Measurements from ENCODE around the gene ADAM12.

Gene ADAM12

DNA sequence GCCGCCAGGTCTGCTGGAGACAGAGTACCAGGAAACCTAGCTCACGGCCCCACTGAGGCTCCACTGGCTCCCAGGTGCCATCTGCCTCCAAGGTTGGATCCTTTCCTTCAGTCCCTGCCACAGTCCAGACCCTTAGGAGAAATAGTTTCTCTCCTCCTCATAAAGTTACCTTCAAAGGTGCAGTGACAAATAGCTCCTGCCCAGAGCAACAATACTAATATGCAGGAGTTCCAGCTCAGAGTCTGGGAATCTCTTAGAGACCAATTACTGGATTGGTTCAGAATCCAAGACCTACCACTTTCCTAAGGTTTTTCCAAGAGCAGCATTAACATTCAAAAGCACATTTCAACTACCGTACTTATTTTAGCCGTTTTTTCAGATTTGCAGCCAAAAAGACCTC lies 41.0 kb upstream of the ADAM12 start:
- Histone ChIP-seq H3K36me3 (ENCODE audit: insufficient read depth, low read length) (no peaks in the 10 kb centered on the region), H3K9me3 (ENCODE audit: low read depth, low read length) (no peaks in the 10 kb centered on the region), H3K27ac (no peak overlapping the region), H3K9ac (ENCODE audit: insufficient read length) (no peak overlapping the region), H3K4me3 (no peak overlapping the region)
- DNase-seq (ENCODE audit: low read depth, low spot score), result no peak
- no peak for TF ChIP-seq POLR2AphosphoS5 (IDR thresholded peaks at IDR 0.05; ENCODE audit: borderline replicate concordance, low read depth, low read length)
- TF ChIP-seq FOXP2 (optimal IDR thresholded peaks at IDR 0.05; ENCODE audit: control extremely low read depth, extremely low read length, insufficient read depth), result no peak
- TF ChIP-seq EZH2 (IDR thresholded peaks at IDR 0.05), result no peak

DNA sequence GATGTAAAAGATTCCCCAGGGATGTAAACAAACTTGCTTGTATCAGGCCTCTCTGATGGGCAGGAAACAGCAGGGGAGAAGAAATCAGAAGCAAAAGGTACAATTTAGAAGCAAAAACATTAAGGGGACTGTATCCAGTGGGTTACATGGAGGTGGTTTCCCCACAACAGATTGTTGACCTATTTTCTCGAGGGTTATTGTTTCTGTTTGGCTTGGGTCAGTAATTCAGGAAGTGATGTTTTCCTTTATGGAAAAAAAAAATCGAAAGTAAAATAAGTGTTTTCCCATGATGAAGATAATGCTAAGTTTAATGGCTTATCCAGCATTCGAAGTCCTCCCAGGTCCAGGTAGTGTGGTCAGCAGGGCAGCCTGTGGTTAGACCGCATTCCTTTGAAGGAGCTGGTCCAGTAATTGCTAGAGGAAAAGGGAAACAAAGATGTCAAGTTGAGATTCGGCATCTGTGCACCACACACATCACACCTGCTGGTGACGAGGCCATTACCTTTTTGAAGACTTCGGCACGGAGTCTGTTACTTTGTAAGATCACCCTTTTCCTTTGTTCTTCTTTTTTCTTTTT lies 37.3 kb upstream of the ADAM12 start:
- DNase-seq (ENCODE audit: low read depth, low spot score), result no peak
- no peaks in the 10 kb centered on the region for H3K36me3 ChIP-seq (ENCODE audit: insufficient read depth, low read length)
- H3K9me3 ChIP-seq (ENCODE audit: low read depth, low read length), result no peaks in the 10 kb centered on the region
- H3K27ac ChIP-seq, result no peak overlapping the region
- no peak for TF ChIP-seq POLR2AphosphoS5 (IDR thresholded peaks at IDR 0.05; ENCODE audit: borderline replicate concordance, low read depth, low read length)
- TF ChIP-seq FOXP2 (optimal IDR thresholded peaks at IDR 0.05; ENCODE audit: control extremely low read depth, extremely low read length, insufficient read depth), result no peak
- no peak for TF ChIP-seq EZH2 (IDR thresholded peaks at IDR 0.05)
- H3K4me3 ChIP-seq, result no peak overlapping the region
- H3K9ac ChIP-seq (ENCODE audit: insufficient read length), result no peak overlapping the region

DNA sequence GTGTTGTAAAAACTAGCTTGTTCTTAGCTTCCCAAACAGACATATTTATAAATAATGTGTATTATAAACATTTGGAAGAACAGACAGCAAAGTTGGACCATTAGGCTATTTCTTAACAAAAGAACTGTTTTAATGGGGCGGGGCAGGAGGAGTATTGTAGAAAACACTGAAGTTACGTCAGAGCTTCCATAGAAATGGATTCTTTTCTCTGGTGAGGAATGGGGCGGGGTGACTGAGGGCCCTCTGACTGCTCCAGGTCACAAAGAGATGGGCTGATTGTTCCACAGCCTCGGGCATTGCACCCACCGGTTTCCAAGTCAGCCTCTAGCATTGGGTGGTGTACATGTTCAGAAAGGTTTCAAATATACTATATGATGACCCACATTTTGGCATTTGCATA lies 36.8 kb upstream of the ADAM12 start:
- Histone ChIP-seq H3K9me3 (ENCODE audit: low read depth, low read length) (no peaks in the 10 kb centered on the region), H3K27ac (no peak overlapping the region), H3K36me3 (ENCODE audit: insufficient read depth, low read length) (no peaks in the 10 kb centered on the region), H3K4me3 (no peak overlapping the region), H3K9ac (ENCODE audit: insufficient read length) (no peak overlapping the region)
- DNase-seq (ENCODE audit: low read depth, low spot score), result no peak
- TF ChIP-seq EZH2 (IDR thresholded peaks at IDR 0.05), result no peak

DNA sequence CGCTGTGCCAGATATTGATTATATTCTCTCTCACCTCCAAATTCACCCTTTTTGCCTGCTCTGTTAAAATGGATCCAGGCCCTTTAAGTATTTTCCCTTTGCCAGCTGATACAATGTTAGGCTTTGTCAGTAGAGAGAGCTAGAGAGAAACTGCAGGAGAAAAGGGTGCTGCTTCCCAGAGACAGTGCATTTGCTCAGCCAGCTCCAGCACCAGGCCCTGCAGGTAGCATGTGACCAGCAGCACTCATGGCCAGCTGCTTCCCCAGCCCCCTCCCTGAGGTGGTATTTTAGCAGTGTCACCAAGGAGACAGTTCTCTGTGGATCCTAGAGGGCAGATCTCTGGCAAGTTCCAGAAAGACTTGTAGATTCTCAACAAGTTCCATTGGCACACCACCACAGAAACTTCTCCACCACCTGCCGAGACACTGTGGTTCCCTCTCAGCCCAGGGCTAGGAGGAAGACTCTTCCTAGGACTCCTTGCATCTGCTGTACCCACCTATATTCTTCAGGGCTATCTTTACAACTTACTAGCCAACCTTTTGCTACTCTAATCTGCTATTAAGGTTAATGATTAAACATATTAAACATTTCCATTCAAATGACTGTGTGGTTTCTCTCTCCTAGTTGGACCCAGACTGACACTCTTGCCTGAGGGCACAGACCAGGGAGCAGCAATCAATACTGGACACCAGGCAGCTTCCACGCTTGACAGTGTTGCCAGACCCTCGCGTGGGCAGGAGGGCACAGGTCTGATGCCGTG lies 35.6 kb upstream of the ADAM12 start:
- no peak for DNase-seq (ENCODE audit: low read depth, low spot score)
- TF ChIP-seq EZH2 (IDR thresholded peaks at IDR 0.05) (no peak), FOXP2 (optimal IDR thresholded peaks at IDR 0.05; ENCODE audit: control extremely low read depth, extremely low read length, insufficient read depth) (no peak), POLR2AphosphoS5 (IDR thresholded peaks at IDR 0.05; ENCODE audit: borderline replicate concordance, low read depth, low read length) (no peak)

DNA sequence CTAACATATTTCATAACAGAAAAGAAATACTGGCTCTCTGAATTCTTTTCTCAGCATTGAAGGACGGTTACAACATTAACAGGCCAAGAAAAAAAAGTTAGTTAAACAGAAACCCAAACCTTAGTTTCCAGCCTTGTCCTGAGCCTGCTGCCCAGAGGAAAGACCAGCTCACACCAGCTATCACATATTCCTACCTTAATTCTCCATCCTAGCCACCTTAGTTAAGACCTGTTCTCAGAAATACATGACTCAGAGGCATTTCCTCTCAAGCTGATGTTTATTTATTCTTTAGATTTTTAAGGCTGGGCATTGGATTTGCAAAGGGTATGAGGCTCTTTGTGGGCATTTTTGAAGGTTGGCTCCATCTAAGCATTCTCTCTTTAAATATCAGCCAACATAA lies 34.3 kb upstream of the ADAM12 start:
- Histone ChIP-seq H3K9me3 (ENCODE audit: low read depth, low read length) (no peaks in the 10 kb centered on the region), H3K27ac (no peak overlapping the region), H3K4me3 (no peak overlapping the region), H3K9ac (ENCODE audit: insufficient read length) (no peak overlapping the region), H3K36me3 (ENCODE audit: insufficient read depth, low read length) (no peaks in the 10 kb centered on the region)
- DNase-seq (ENCODE audit: low read depth, low spot score), result no peak
- no peak for TF ChIP-seq POLR2AphosphoS5 (IDR thresholded peaks at IDR 0.05; ENCODE audit: borderline replicate concordance, low read depth, low read length)
- no peak for TF ChIP-seq FOXP2 (optimal IDR thresholded peaks at IDR 0.05; ENCODE audit: control extremely low read depth, extremely low read length, insufficient read depth)
- TF ChIP-seq EZH2 (IDR thresholded peaks at IDR 0.05), result no peak

More for the DNA sequence above, 35.6 kb upstream of the ADAM12 start:
- Histone ChIP-seq H3K27ac (no peak overlapping the region), H3K9ac (ENCODE audit: insufficient read length) (no peak overlapping the region), H3K9me3 (ENCODE audit: low read depth, low read length) (no peaks in the 10 kb centered on the region), H3K36me3 (ENCODE audit: insufficient read depth, low read length) (no peaks in the 10 kb centered on the region), H3K4me3 (no peak overlapping the region)

DNA sequence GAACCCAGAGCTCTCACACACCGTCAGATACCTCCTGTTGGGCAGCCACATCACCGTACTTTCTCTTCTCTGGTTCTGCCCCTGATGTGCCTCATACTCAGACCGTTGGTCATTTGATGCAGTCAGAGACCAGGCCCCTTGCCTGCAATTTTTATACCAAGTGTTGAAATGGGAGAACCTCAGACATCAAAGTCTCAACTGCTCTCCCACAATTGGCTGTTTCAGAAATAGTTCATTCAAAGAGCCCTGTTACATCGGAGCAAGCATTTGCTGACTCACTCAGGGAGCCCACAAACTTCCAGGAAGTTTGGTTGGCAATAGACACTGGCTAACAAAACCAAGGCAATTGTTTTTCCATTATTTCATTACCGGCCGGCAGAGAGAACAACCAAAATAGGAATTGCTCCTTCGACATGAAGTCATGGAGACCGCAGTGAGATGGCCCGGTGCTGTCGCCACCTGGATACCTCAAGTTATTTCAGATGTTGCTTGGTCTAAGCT lies 33.5 kb upstream of the ADAM12 start:
- Histone ChIP-seq H3K27ac (no peak overlapping the region), H3K9ac (ENCODE audit: insufficient read length) (no peak overlapping the region), H3K36me3 (ENCODE audit: insufficient read depth, low read length) (no peaks in the 10 kb centered on the region), H3K4me3 (no peak overlapping the region), H3K9me3 (ENCODE audit: low read depth, low read length) (no peaks in the 10 kb centered on the region)
- DNase-seq (ENCODE audit: low read depth, low spot score), result no peak
- TF ChIP-seq POLR2AphosphoS5 (IDR thresholded peaks at IDR 0.05; ENCODE audit: borderline replicate concordance, low read depth, low read length) (no peak), EZH2 (IDR thresholded peaks at IDR 0.05) (no peak), FOXP2 (optimal IDR thresholded peaks at IDR 0.05; ENCODE audit: control extremely low read depth, extremely low read length, insufficient read depth) (no peak)

DNA sequence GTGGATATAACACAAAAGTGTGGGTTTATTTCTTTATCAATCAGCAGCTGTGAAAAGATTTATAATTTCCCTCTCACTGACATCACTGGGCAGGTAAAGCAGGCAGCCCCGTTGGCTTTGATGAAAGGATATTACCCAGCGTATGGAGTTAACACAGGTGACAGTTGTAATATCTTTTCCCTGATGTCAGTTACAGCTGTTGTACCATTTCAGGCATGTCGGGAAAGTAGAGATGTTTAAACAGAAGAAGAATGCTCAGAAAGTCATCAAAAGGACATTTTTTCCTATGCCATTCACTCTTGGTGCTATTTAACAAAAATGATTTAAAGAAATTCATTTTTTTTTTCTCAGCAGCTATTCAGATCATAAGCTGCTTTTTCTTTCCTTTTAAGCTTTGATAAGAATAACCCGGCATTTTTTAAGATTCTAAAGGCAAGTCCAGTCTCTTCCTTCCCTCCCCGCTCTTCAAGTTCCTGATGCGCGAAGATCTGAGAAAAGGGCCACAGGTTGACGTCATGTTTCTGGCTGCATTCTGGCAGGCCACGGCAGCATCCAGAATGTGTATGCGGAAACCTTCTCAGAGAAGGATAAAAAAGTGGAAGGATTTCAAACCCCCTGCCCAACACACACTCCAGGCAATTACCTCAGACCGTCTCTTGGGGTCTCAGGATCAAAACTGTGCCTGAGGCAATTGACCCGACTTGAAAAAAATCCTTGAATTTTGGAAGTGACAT lies 32.5 kb upstream of the ADAM12 start:
- TF ChIP-seq FOXP2 (optimal IDR thresholded peaks at IDR 0.05; ENCODE audit: control extremely low read depth, extremely low read length, insufficient read depth) (no peak), POLR2AphosphoS5 (IDR thresholded peaks at IDR 0.05; ENCODE audit: borderline replicate concordance, low read depth, low read length) (no peak), EZH2 (IDR thresholded peaks at IDR 0.05) (no peak)
- no peak overlapping the region for H3K9ac ChIP-seq (ENCODE audit: insufficient read length)
- no peak for DNase-seq (ENCODE audit: low read depth, low spot score)
- H3K27ac ChIP-seq, result no peak overlapping the region
- no peak overlapping the region for H3K4me3 ChIP-seq
- no peaks in the 10 kb centered on the region for H3K9me3 ChIP-seq (ENCODE audit: low read depth, low read length)
- H3K36me3 ChIP-seq (ENCODE audit: insufficient read depth, low read length), result no peaks in the 10 kb centered on the region

DNA sequence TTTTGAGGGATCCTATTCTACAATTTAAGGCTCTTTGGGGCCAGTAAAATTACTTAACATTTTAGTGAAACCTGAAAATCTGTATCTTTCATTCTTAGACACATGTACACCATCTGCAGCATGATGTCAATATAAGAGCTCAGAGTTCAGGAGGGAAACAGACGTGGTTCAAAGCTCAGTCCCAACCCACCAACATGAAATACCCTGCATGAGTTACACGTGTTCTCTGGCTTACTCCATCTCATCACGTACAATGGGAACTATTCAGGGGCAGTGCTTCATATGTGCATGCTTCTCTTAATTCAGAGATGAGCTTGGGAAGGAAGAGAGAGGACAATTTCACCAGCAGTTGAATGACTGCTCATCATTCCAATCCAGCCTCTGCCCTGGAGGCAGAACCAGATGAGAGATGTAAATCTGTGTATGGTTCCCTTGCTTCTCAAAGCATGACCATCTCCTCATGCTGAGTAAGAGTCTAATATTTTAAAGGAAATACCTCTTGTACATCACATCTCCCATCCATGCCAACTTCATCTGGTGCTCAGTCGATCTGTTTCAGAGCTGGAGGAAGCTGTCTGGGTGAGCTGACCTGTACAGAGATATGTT lies 29.0 kb upstream of the ADAM12 start:
- TF ChIP-seq POLR2AphosphoS5 (IDR thresholded peaks at IDR 0.05; ENCODE audit: borderline replicate concordance, low read depth, low read length) (no peak), FOXP2 (optimal IDR thresholded peaks at IDR 0.05; ENCODE audit: control extremely low read depth, extremely low read length, insufficient read depth) (no peak), EZH2 (IDR thresholded peaks at IDR 0.05) (no peak)
- no peaks in the 10 kb centered on the region for H3K9me3 ChIP-seq (ENCODE audit: low read depth, low read length)
- no peak overlapping the region for H3K27ac ChIP-seq
- no peak for DNase-seq (ENCODE audit: low read depth, low spot score)
- H3K36me3 ChIP-seq (ENCODE audit: insufficient read depth, low read length), result no peaks in the 10 kb centered on the region
- H3K9ac ChIP-seq (ENCODE audit: insufficient read length), result no peak overlapping the region
- no peak overlapping the region for H3K4me3 ChIP-seq

Measured in SK-N-MC (cell line).